MM.1S (cell line): Measurements from ENCODE around the gene PWWP2B.

Source experiments
- DNase-seq: peaks from one replicate; pipeline ENCODE4 v3.0.0-alpha.2; 2015
- H2AFZ ChIP-seq: fragments of 300-600 bp; sonication (generic); 2 replicates; pipeline ENCODE4 v1.6.0; 2016; ENCODE audit warnings: antibody characterized with exemption, low read length
- H3F3A ChIP-seq: fragments of 300-600 bp; sonication (generic); 2 replicates; pipeline ENCODE4 v1.6.1; 2016; ENCODE audit warnings: mild to moderate bottlenecking, antibody characterized with exemption, low read length, moderate library complexity, mixed read lengths; ENCODE audit not compliant: insufficient read depth
- H3K27ac ChIP-seq: fragments of 300-600 bp; sonication (generic); 2 replicates; pipeline ENCODE4 v1.5.1; 2016; ENCODE audit warnings: mild to moderate bottlenecking, low read length
- H3K27me3 ChIP-seq: fragments of 300-600 bp; sonication (generic); replicated peaks from 2 replicates; pipeline ENCODE4 v1.6.0; 2016; ENCODE audit warnings: low read length; ENCODE audit not compliant: insufficient read depth
- H3K36me3 ChIP-seq: fragments of 300-600 bp; sonication (generic); replicated peaks from 2 replicates; pipeline ENCODE4 v1.6.1; 2016; ENCODE audit warnings: mild to moderate bottlenecking, low read length, mixed read lengths; ENCODE audit not compliant: insufficient read depth
- H3K4me1 ChIP-seq: fragments of 300-600 bp; sonication (generic); 2 replicates; pipeline ENCODE4 v1.6.1; 2016; ENCODE audit warnings: low read length, mixed read lengths
- H3K4me2 ChIP-seq: fragments of 300-600 bp; sonication (generic); 2 replicates; pipeline ENCODE4 v1.6.0; 2016; ENCODE audit warnings: low read depth, low read length
- H3K4me3 ChIP-seq: fragments of 300-600 bp; sonication (generic); 2 replicates; pipeline ENCODE4 v1.5.1; 2016; ENCODE audit warnings: low read length, mixed read lengths
- H3K79me2 ChIP-seq: fragments of 300-600 bp; sonication (generic); 2 replicates; pipeline ENCODE4 v1.6.1; 2016; ENCODE audit warnings: mixed run types, low read length, mixed read lengths
- H3K9ac ChIP-seq: fragments of 300-600 bp; sonication (generic); 2 replicates; pipeline ENCODE4 v1.6.1; 2016; ENCODE audit warnings: low read length, mixed read lengths
- H3K9me2 ChIP-seq: fragments of 300-600 bp; sonication (generic); replicated peaks from 2 replicates; pipeline ENCODE4 v1.6.1; 2016; ENCODE audit warnings: mild to moderate bottlenecking, low read length, mixed read lengths; ENCODE audit not compliant: insufficient read depth
- H3K9me3 ChIP-seq: fragments of 300-600 bp; sonication (generic); replicated peaks from 2 replicates; pipeline ENCODE4 v1.6.1; 2016; ENCODE audit warnings: mild to moderate bottlenecking, low read length, mixed read lengths; ENCODE audit not compliant: insufficient read depth
- H4K20me1 ChIP-seq: fragments of 300-600 bp; sonication (generic); 2 replicates; pipeline ENCODE4 v1.6.1; 2016; ENCODE audit warnings: mild to moderate bottlenecking, low read length, moderate library complexity, mixed read lengths; ENCODE audit not compliant: insufficient read depth
- EZH2 ChIP-seq: fragments of 300-600 bp; sonication (generic); optimal IDR thresholded peaks from 2 replicates; pipeline ENCODE3; 2017; ENCODE audit warnings: low read depth, mild to moderate bottlenecking, antibody characterized with exemption, low read length, mixed read lengths
- EZH2phosphoT487 ChIP-seq: fragments of 300-600 bp; sonication (generic); IDR thresholded peaks from 2 replicates; pipeline ENCODE4 v1.6.1; 2018; ENCODE audit warnings: antibody characterized with exemption, low read length
- TF ChIP-seq, protein P1 (sequence below): fragments of 300-600 bp; sonication (generic); IDR thresholded peaks from 2 replicates; pipeline ENCODE4 v1.5.1; 2016; ENCODE audit warnings: antibody characterized with exemption, low read length, mixed read lengths

Gene PWWP2B

DNA sequence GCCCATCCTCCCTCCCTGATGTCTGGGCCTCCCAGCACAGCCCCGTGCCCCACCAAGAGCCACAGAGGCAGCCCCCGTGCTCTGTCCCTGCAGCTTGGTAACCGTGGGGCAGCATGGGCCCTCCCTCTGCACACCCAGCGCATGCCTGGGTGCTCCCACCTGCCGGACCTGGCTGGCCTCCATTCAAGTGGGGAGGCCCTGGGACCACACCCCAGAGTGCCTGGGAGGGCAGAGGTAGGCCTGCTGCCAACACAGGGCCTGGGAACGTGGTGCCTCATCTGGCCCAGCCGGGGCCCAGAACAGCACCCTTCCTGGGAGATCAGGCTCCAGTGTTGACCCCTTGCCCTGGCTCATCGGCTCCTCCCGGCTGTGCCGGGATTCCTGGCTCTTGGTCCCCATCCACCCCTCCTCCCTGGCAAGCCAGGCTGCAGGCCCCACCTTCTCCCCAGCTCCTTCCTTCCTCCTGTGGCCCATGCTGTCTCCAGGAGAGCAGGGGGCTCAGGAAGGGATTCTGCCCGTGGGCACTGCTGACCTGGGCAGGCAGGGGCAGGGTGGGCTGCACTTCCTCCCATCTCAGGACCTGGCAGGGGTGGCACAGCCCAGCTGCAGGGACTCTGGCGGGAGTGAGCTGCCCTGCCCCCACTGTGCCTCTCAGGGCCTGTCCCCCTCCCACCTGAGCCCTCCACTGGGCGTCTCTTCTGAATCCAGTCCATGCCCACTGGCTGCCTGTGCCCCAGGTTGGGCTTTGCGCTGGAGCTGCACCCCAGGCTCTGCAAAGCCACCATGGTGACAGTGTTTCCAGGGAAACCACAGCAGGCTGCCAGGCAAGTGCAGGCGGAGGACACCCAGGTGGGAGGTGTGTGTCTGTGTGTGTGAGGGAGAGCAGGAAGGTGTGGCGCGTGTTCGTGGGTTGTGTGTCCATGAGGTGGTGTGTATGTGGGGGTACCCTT, 32.6 kb downstream of the PWWP2B start:
- Histone ChIP-seq H3K4me2 (no peak overlapping the region), H3K27ac (no peak overlapping the region), H3K9ac (no peak overlapping the region), H4K20me1 (no peaks in the 10 kb centered on the region), H3K4me3 (no peak overlapping the region), H3F3A (no peaks in the 10 kb centered on the region), H3K36me3 (no peaks in the 10 kb centered on the region), H3K79me2 (no peaks in the 10 kb centered on the region), H3K4me1 (no peaks in the 10 kb centered on the region), H3K27me3 (no peaks in the 10 kb centered on the region), H3K9me3 (no peaks in the 10 kb centered on the region), H2AFZ (no peak overlapping the region), H3K9me2 (no peaks in the 10 kb centered on the region)
- TF ChIP-seq, protein P1, sequence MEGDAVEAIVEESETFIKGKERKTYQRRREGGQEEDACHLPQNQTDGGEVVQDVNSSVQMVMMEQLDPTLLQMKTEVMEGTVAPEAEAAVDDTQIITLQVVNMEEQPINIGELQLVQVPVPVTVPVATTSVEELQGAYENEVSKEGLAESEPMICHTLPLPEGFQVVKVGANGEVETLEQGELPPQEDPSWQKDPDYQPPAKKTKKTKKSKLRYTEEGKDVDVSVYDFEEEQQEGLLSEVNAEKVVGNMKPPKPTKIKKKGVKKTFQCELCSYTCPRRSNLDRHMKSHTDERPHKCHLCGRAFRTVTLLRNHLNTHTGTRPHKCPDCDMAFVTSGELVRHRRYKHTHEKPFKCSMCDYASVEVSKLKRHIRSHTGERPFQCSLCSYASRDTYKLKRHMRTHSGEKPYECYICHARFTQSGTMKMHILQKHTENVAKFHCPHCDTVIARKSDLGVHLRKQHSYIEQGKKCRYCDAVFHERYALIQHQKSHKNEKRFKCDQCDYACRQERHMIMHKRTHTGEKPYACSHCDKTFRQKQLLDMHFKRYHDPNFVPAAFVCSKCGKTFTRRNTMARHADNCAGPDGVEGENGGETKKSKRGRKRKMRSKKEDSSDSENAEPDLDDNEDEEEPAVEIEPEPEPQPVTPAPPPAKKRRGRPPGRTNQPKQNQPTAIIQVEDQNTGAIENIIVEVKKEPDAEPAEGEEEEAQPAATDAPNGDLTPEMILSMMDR = no peak
- TF ChIP-seq EZH2phosphoT487 = no peak
- no peak for TF ChIP-seq EZH2
- no peak for DNase-seq

- TF ChIP-seq EZH2 (no peak), EZH2phosphoT487 (no peak)
- TF ChIP-seq, protein P1 = no peak
- no peaks in the 10 kb centered on the region for H3K9me2 ChIP-seq
- no peak overlapping the region for H2AFZ ChIP-seq
- no peaks in the 10 kb centered on the region for H4K20me1 ChIP-seq
- no peak for DNase-seq
- H3F3A ChIP-seq = no peaks in the 10 kb centered on the region
- H3K9ac ChIP-seq = no peak overlapping the region
- H3K4me1 ChIP-seq = no peaks in the 10 kb centered on the region
- H3K9me3 ChIP-seq = no peaks in the 10 kb centered on the region
- H3K27ac ChIP-seq = no peak overlapping the region
- no peaks in the 10 kb centered on the region for H3K27me3 ChIP-seq
- no peaks in the 10 kb centered on the region for H3K36me3 ChIP-seq
- no peak overlapping the region for H3K4me2 ChIP-seq
- H3K4me3 ChIP-seq = no peak overlapping the region
- no peaks in the 10 kb centered on the region for H3K79me2 ChIP-seq
Measured at GRCh38 chr10:132430231-132430743, 33.3 kb downstream of the PWWP2B start.

- no peak overlapping the region for H3K4me2 ChIP-seq
- DNase-seq = no peak
- no peak overlapping the region for H3K27ac ChIP-seq
- no peak for TF ChIP-seq EZH2phosphoT487
- TF ChIP-seq EZH2 = no peak
- TF ChIP-seq, protein P1 = no peak
- no peaks in the 10 kb centered on the region for H4K20me1 ChIP-seq
- H3K27me3 ChIP-seq = no peaks in the 10 kb centered on the region
- H3K9me3 ChIP-seq = no peaks in the 10 kb centered on the region
- no peak overlapping the region for H3K9ac ChIP-seq
- H3K9me2 ChIP-seq = no peaks in the 10 kb centered on the region
- H2AFZ ChIP-seq = no peak overlapping the region
- H3F3A ChIP-seq = no peaks in the 10 kb centered on the region
- H3K4me1 ChIP-seq = no peaks in the 10 kb centered on the region
- H3K36me3 ChIP-seq = no peaks in the 10 kb centered on the region
- no peaks in the 10 kb centered on the region for H3K79me2 ChIP-seq
- H3K4me3 ChIP-seq = no peak overlapping the region
Measured at GRCh38 chr10:132430861-132431271, 33.9 kb downstream of the PWWP2B start.
